ENCODE data around the gene ARHGDIB.

- TF ChIP-seq, protein P1, sequence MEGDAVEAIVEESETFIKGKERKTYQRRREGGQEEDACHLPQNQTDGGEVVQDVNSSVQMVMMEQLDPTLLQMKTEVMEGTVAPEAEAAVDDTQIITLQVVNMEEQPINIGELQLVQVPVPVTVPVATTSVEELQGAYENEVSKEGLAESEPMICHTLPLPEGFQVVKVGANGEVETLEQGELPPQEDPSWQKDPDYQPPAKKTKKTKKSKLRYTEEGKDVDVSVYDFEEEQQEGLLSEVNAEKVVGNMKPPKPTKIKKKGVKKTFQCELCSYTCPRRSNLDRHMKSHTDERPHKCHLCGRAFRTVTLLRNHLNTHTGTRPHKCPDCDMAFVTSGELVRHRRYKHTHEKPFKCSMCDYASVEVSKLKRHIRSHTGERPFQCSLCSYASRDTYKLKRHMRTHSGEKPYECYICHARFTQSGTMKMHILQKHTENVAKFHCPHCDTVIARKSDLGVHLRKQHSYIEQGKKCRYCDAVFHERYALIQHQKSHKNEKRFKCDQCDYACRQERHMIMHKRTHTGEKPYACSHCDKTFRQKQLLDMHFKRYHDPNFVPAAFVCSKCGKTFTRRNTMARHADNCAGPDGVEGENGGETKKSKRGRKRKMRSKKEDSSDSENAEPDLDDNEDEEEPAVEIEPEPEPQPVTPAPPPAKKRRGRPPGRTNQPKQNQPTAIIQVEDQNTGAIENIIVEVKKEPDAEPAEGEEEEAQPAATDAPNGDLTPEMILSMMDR (IDR thresholded peaks at IDR 0.05) = no peak
- TF ChIP-seq EZH2 (IDR thresholded peaks at IDR 0.05) = no peak
Measured at GRCh38 chr12:14920475-14921126, 40.8 kb downstream of the ARHGDIB start.

Data from neural progenitor cell (in vitro differentiated cells).